GM06990 (cell line): Measurements from ENCODE around the gene COL18A1.

Experiments used
- DNase-seq: peaks from one replicate; pipeline ENCODE4 v3.0.0-alpha.2; 2011; ENCODE audit not compliant: insufficient read length; ENCODE audit errors: extremely low read depth
- H3K27me3 ChIP-seq: replicated peaks from 2 replicates; pipeline ENCODE4 v1.6.0; 2011; ENCODE audit warnings: low read length; ENCODE audit not compliant: control insufficient read depth, insufficient read depth
- H3K36me3 ChIP-seq: 2 replicates; pipeline ENCODE4 v1.5.1; 2011; ENCODE audit warnings: low read length; ENCODE audit not compliant: control insufficient read depth, insufficient read depth
- H3K4me3 ChIP-seq: replicated peaks from 2 replicates; pipeline ENCODE4 v1.5.1; 2011; ENCODE audit warnings: low read depth, mild to moderate bottlenecking, control low read depth, low read length
- TF ChIP-seq, protein P1 (sequence below): IDR thresholded peaks from 2 replicates; pipeline ENCODE4 v1.5.1; 2011; ENCODE audit warnings: low read length, control low read depth, mild to moderate bottlenecking, inconsistent platforms; ENCODE audit not compliant: insufficient read depth, poor library complexity, severe bottlenecking

COL18A1 gene

DNA sequence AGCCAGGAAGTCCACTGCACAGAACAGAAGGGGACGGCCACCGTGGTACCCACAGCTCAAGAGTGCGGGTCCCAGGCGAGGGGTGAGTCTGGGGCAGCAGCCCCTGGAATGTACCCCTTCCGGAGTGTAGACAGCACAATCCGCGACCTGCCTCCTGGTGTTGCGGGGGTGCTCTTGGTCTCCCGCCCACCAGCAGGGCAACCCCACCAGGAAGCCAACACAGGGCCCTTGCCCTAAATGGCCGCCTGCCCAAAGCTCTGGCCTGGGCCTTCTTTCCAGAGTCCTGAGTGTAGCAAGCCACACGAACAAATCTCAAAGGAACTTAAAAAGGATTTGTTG is 138.4 kb downstream of the COL18A1 start:
- TF ChIP-seq, protein P1, sequence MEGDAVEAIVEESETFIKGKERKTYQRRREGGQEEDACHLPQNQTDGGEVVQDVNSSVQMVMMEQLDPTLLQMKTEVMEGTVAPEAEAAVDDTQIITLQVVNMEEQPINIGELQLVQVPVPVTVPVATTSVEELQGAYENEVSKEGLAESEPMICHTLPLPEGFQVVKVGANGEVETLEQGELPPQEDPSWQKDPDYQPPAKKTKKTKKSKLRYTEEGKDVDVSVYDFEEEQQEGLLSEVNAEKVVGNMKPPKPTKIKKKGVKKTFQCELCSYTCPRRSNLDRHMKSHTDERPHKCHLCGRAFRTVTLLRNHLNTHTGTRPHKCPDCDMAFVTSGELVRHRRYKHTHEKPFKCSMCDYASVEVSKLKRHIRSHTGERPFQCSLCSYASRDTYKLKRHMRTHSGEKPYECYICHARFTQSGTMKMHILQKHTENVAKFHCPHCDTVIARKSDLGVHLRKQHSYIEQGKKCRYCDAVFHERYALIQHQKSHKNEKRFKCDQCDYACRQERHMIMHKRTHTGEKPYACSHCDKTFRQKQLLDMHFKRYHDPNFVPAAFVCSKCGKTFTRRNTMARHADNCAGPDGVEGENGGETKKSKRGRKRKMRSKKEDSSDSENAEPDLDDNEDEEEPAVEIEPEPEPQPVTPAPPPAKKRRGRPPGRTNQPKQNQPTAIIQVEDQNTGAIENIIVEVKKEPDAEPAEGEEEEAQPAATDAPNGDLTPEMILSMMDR: no peak
- H3K36me3 ChIP-seq: no peaks in the 10 kb centered on the region
- no peak overlapping the region for H3K4me3 ChIP-seq
- H3K27me3 ChIP-seq: no peaks in the 10 kb centered on the region
- DNase-seq: peak; percentile 20

DNA sequence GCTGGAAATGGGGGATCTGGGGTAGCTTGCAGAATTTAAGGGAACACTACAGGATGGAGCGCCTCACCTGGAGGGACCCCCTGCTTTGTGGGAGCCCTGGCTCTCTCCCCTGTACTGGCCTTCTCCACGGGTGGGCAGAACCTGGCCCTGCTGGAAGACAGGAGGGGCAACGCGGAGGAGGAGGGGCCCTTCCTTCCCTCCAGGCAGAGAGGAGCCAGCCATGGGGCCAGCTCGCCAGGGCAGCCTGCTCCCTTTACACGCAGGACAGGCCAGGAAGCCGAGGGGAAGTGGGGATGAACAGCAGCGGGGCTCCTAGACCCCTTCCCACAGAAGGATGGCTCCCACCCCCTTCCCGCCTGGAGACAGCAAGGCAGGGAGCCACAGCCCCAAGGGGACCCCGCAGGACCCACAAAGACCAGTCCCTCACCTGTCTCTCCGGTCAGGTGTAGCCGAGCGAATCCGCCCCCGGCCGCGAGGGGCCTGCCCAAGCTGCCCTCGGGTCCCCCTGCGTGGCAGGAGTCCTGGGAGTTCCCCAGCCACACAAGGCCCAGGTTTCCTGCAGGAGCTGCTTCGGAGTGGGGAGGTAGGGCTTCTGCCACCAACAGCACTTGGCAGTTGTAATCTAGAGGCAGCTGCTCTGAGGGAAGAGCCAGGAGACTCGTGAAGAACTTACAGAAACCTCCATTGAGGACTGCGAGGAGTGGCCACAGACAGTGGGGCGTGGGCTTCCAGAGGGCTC is 138.9 kb downstream of the COL18A1 start:
- peak; percentile 39 for DNase-seq
- no peak overlapping the region for H3K4me3 ChIP-seq
- H3K36me3 ChIP-seq: no peaks in the 10 kb centered on the region
- TF ChIP-seq, protein P1: no peak
- H3K27me3 ChIP-seq: no peaks in the 10 kb centered on the region

DNA sequence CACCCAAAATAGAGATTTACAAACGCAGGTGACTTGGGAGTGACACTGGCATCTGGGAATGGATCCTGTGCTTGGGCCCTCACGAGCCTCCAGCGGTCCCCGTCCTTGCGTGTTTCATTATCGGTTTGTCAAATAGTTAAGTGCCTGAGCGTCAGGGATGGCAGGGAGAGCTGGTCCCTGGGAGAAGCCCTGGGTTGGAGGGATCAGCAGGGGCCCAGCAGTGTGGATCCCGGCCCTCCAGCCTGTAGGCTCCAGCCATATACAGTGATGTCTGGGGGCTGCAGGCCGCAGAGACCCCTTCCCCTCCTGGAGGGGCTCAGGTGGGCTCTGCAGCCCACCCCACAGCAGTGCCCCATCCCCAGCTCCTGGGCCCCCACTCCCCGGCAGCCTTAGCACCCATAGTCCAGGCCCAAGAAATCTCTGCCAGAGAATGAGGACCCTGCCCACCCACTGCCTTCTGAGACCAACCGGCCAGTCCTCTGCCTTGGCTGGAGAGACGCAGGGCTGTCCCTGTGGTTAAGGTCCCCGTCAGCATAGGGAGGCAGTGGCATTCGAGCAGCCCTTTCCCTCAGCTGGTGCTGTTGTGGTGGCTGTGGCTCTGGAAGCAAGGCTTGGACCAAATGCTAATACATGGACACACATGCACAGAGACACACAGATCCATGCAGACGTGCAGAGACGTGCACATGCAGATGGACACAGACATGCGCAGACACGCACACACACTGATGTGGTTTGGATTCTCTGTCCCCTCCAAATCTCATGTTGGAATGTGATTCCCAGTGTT is 139.7 kb downstream of the COL18A1 start:
- H3K36me3 ChIP-seq: no peaks in the 10 kb centered on the region
- TF ChIP-seq, protein P1: no peak
- DNase-seq: no peak

DNA sequence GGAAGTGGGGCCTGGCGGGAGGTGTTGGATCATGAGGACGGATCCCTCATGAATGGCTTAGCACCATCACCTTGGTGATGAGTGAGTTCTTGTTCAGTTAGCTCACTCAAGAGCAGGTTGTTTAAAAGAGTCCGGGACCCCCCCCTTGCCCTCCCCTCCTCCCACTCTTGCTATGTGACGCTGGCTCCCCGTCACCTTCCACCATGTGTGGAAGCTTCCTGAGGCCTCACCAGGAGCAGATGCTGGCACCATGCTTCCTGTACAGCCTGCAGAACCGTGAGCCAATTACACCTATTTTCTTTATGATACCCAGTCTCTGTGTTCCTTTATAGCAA is 140.2 kb downstream of the COL18A1 start:
- no peaks in the 10 kb centered on the region for H3K27me3 ChIP-seq
- TF ChIP-seq, protein P1: no peak
- no peak overlapping the region for H3K4me3 ChIP-seq
- no peaks in the 10 kb centered on the region for H3K36me3 ChIP-seq
- DNase-seq: no peak

More for the DNA sequence above, 139.7 kb downstream of the COL18A1 start:
- Histone ChIP-seq H3K27me3 (no peaks in the 10 kb centered on the region), H3K4me3 (no peak overlapping the region)

DNA sequence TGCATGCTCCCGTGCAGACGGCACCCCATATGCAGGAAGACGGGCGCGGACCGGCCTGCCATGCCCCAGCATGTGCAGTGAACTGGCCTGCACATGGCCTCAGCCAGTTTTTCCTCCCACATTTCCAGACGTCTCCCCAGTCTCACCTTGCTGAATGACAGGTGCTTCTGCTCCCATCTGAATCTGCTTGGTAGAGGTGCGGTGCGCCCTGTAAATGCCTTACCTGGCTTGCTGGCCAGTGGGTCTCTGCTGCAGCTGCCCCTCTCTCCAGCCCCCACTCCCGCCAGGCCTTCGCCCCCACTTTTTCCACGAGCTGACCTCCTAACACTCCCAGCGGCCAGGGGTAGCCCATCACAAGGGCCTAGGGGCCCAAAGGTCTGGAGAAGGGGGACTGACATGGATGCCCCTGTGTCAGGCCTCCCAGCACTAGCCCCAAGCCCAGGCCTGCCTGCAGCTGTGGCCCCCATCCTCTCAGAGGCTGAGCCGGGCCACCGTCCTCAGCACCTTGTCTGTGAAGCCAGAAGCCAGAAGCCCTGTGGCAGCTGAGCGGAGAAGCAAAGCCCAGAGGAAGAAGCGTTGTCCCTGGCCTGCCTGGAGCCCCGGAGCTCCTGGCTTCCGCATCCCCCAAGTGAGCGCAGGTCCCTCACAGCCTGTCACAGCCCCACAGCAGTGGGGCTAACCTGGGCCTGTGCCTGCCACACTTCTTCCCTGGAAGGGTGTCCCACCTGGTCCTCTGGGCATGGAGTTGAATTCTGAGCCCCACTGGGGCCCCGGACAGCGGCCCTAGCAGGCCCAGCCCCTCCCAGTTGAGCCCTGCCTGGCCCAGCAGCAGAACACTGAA is 140.9 kb downstream of the COL18A1 start:
- H3K36me3 ChIP-seq: no peaks in the 10 kb centered on the region
- TF ChIP-seq, protein P1: no peak
- H3K27me3 ChIP-seq: no peaks in the 10 kb centered on the region
- no peak overlapping the region for H3K4me3 ChIP-seq
- no peak for DNase-seq
